ACC112 (cell line): ENCODE measurements around the gene ABHD6.
A peak's percentile ranks its signal among the peaks of the same experiment; 100 is the strongest.
"Not testable (repeated sequence)": the region's sequence is repeated elsewhere in the genome, so short reads cannot be mapped to it uniquely, and the experiment has no call there.

Experiments used
- H2AFZ ChIP-seq: fragments of 200-600 bp; sonication (generic); one replicate; pipeline ENCODE4 v1.6.0; 2017; ENCODE audit warnings: antibody characterized with exemption, low read length; ENCODE audit not compliant: unreplicated experiment
- H3K27ac ChIP-seq: fragments of 200-600 bp; sonication (generic); 2 replicates; pipeline ENCODE4 v1.5.1; 2014; ENCODE audit warnings: low read depth, mild to moderate bottlenecking, antibody characterized with exemption, low read length, moderate library complexity
- H3K27me3 ChIP-seq: fragments of 200-600 bp; sonication (generic); 2 replicates; pipeline ENCODE4 v1.6.1; 2014; ENCODE audit warnings: mild to moderate bottlenecking, antibody characterized with exemption, low read length, moderate library complexity, mixed read lengths; ENCODE audit not compliant: insufficient read depth
- H3K36me3 ChIP-seq: fragments of 200-600 bp; sonication (generic); 2 replicates; pipeline ENCODE4 v1.6.1; 2016; ENCODE audit warnings: mild to moderate bottlenecking, antibody characterized with exemption, low read length, moderate library complexity, mixed read lengths; ENCODE audit not compliant: insufficient read depth
- H3K4me1 ChIP-seq: fragments of 200-600 bp; sonication (generic); one replicate; pipeline ENCODE4 v1.6.1; 2016; ENCODE audit warnings: low read length, mixed read lengths; ENCODE audit not compliant: insufficient read depth, unreplicated experiment, control insufficient read depth
- H3K4me3 ChIP-seq: fragments of 200-600 bp; sonication (generic); 2 replicates; pipeline ENCODE4 v1.5.1; 2014; ENCODE audit warnings: mild to moderate bottlenecking, low read depth, low read length
- H3K79me2 ChIP-seq: fragments of 200-600 bp; sonication (generic); one replicate; pipeline ENCODE4 v1.6.0; 2016; ENCODE audit warnings: low read length; ENCODE audit not compliant: control insufficient read depth, unreplicated experiment, insufficient read depth

Gene ABHD6

GRCh38 chr3:58227933-58228332 lies 9.7 kb upstream of the ABHD6 start:
- not testable (repeated sequence) for H3K4me3 ChIP-seq, H3K27ac ChIP-seq, H2AFZ ChIP-seq, H3K36me3 ChIP-seq, H3K79me2 ChIP-seq, H3K4me1 ChIP-seq
- H3K27me3 ChIP-seq, result peaks cover 40% of the 10 kb centered on the region

GRCh38 chr3:58230876-58231552 lies 6.6 kb upstream of the ABHD6 start:
- no peaks in the 10 kb centered on the region for H3K79me2 ChIP-seq
- H3K27me3 ChIP-seq, result peaks cover 25% of the 10 kb centered on the region
- no peak overlapping the region for H3K27ac ChIP-seq
- no peak overlapping the region for H3K4me3 ChIP-seq
- no peak overlapping the region for H2AFZ ChIP-seq
- H3K4me1 ChIP-seq, result no peaks in the 10 kb centered on the region
- no peaks in the 10 kb centered on the region for H3K36me3 ChIP-seq

GRCh38 chr3:58231666-58232065 lies 5.9 kb upstream of the ABHD6 start:
- Histone ChIP-seq H3K4me3 (no peak overlapping the region), H3K27me3 (peaks cover 21% of the 10 kb centered on the region), H3K4me1 (no peaks in the 10 kb centered on the region), H3K27ac (no peak overlapping the region), H3K79me2 (no peaks in the 10 kb centered on the region), H3K36me3 (no peaks in the 10 kb centered on the region), H2AFZ (no peak overlapping the region)

- no peaks in the 10 kb centered on the region for H3K36me3 ChIP-seq
- H3K4me1 ChIP-seq, result peaks cover 5% of the 10 kb centered on the region
- H3K4me3 ChIP-seq, result no peak overlapping the region
- peaks cover 13% of the 10 kb centered on the region for H3K27me3 ChIP-seq
- H3K79me2 ChIP-seq, result no peaks in the 10 kb centered on the region
- no peak overlapping the region for H2AFZ ChIP-seq
- no peak overlapping the region for H3K27ac ChIP-seq
These were observed 3.1 kb upstream of the ABHD6 start for GRCh38 chr3:58234516-58234931.

GRCh38 chr3:58235970-58236369 lies 1.6 kb upstream of the ABHD6 start:
- Histone ChIP-seq H2AFZ (no peak overlapping the region), H3K36me3 (no peaks in the 10 kb centered on the region), H3K27ac (no peak overlapping the region), H3K27me3 (peaks cover 8% of the 10 kb centered on the region; the same call in 1 of the 2 replicates), H3K4me1 (peaks cover 5% of the 10 kb centered on the region), H3K79me2 (no peaks in the 10 kb centered on the region), H3K4me3 (no peak overlapping the region)

GRCh38 chr3:58236527-58237237 lies 910 bp upstream of the ABHD6 start:
- H3K36me3 ChIP-seq, result no peaks in the 10 kb centered on the region
- no peaks in the 10 kb centered on the region for H3K79me2 ChIP-seq
- 0 out of 2 replicates have a peak, but pooled peaks cover 3% of the 10 kb centered on the region for H3K27me3 ChIP-seq
- no peak overlapping the region for H3K27ac ChIP-seq
- peak overlapping the region; percentile 91 for H3K4me3 ChIP-seq
- peak overlapping the region; percentile 87 for H2AFZ ChIP-seq
- H3K4me1 ChIP-seq, result peaks cover 5% of the 10 kb centered on the region

GRCh38 chr3:58237941-58238681 lies 519 bp downstream of the ABHD6 start:
- Histone ChIP-seq H3K27ac (no peak overlapping the region), H3K36me3 (no peaks in the 10 kb centered on the region), H3K4me1 (peaks cover 5% of the 10 kb centered on the region), H3K79me2 (no peaks in the 10 kb centered on the region), H2AFZ (peak overlapping the region; percentile 87), H3K27me3 (no peaks in the 10 kb centered on the region), H3K4me3 (peak overlapping the region; percentile 91)

- no peaks in the 10 kb centered on the region for H3K27me3 ChIP-seq
- peaks cover 5% of the 10 kb centered on the region for H3K4me1 ChIP-seq
- no peaks in the 10 kb centered on the region for H3K79me2 ChIP-seq
- no peaks in the 10 kb centered on the region for H3K36me3 ChIP-seq
- H3K4me3 ChIP-seq, result peak overlapping the region; percentile 91
- no peak overlapping the region for H3K27ac ChIP-seq
- H2AFZ ChIP-seq, result no peak overlapping the region
These were observed 1.2 kb downstream of the ABHD6 start for GRCh38 chr3:58238830-58239229.

- Histone ChIP-seq H2AFZ (no peak overlapping the region), H3K79me2 (no peaks in the 10 kb centered on the region), H3K4me3 (no peak overlapping the region), H3K27me3 (no peaks in the 10 kb centered on the region), H3K36me3 (no peaks in the 10 kb centered on the region), H3K4me1 (peaks cover 5% of the 10 kb centered on the region), H3K27ac (no peak overlapping the region)
These were observed 3.9 kb downstream of the ABHD6 start for GRCh38 chr3:58241306-58242044.

GRCh38 chr3:58242340-58242739 lies 4.7 kb downstream of the ABHD6 start:
- no peaks in the 10 kb centered on the region for H3K27me3 ChIP-seq
- no peak overlapping the region for H3K4me3 ChIP-seq
- H3K36me3 ChIP-seq, result no peaks in the 10 kb centered on the region
- no peak overlapping the region for H2AFZ ChIP-seq
- no peak overlapping the region for H3K27ac ChIP-seq
- H3K4me1 ChIP-seq, result peaks cover 5% of the 10 kb centered on the region
- H3K79me2 ChIP-seq, result no peaks in the 10 kb centered on the region
